GM10266 (cell line): ENCODE data around the gene C6orf163.

Source experiments
- DNase-seq: peaks from one replicate; pipeline ENCODE4 v3.0.0; 2012; ENCODE audit errors: extremely low spot score
- CTCF ChIP-seq: IDR thresholded peaks from 2 replicates; pipeline ENCODE4 v1.5.1; 2012; ENCODE audit warnings: mild to moderate bottlenecking, low read depth; ENCODE audit not compliant: control insufficient read depth, insufficient read depth; ENCODE audit errors: missing control alignments

The C6orf163 gene

GRCh38 chr6:87351583-87351982, 7.0 kb downstream of the C6orf163 start:
- TF ChIP-seq CTCF, result no peak
- DNase-seq, result no peak

GRCh38 chr6:87356181-87356580, 11.6 kb downstream of the C6orf163 start:
- no peak for DNase-seq
- TF ChIP-seq CTCF, result no peak

GRCh38 chr6:87357479-87358196, 13.0 kb downstream of the C6orf163 start:
- TF ChIP-seq CTCF, result no peak
- no peak for DNase-seq

GRCh38 chr6:87364602-87365252, 20.1 kb downstream of the C6orf163 start:
- DNase-seq, result no peak

GRCh38 chr6:87366072-87366827, 21.6 kb downstream of the C6orf163 start:
- no peak for TF ChIP-seq CTCF

More at GRCh38 chr6:87364602-87365252, 20.1 kb downstream of the C6orf163 start:
- TF ChIP-seq CTCF, result no peak

GRCh38 chr6:87366899-87367298, 22.3 kb downstream of the C6orf163 start:
- DNase-seq, result no peak
- no peak for TF ChIP-seq CTCF

More at GRCh38 chr6:87366072-87366827, 21.6 kb downstream of the C6orf163 start:
- no peak for DNase-seq
